ENCODE measurements around the gene EMID1. TPM values are rescaled to one million over a fixed set of nuclear protein-coding genes. Genes with fewer than 3 reads are reported as not detected.

Gene EMID1
- total RNA-seq, 1 donor from 2014 or later, result not detected

GRCh38 chr22:29265929-29266328 is 60.2 kb downstream of the EMID1 start:
- DNase-seq (no peak), ATAC-seq (ENCODE audit: low read depth) (no peak)
- Mint-ChIP-seq H3K27me3 (no peaks in the 10 kb centered on the region), H3K4me1 (peaks cover 38% of the 10 kb centered on the region), H3K9me3 (no peaks in the 10 kb centered on the region), H3K27ac (no peak overlapping the region), H3K36me3 (ENCODE audit: low read depth) (peaks cover 33% of the 10 kb centered on the region), H3K4me3 (no peak overlapping the region)
- ChIA-PET CTCF (interaction anchor here (1.6 kb wide), 1 partner anchor 20 kb away, joined by 4 read pairs; no protein-coding TSS in a partner anchor), POLR2A (no interaction called here)
- no peak for TF ChIP-seq CTCF (IDR thresholded peaks at IDR 0.05)
- intact Hi-C loops (cut with micrococcal nuclease), result loop anchor here (5.0 to 10.0 kb wide), 5 partner anchors 194 to 1351 kb away; partner anchors contain the start of genes CHEK2, HSCB, KREMEN1 and PITPNB

- peak overlapping the region; percentile 100 for H3K27ac Mint-ChIP-seq
- no peaks in the 10 kb centered on the region for H3K27me3 Mint-ChIP-seq
- ChIA-PET POLR2A (interaction anchor here (0.6 kb wide), 1 partner anchor 306 kb away, joined by 3 read pairs; no protein-coding TSS in a partner anchor), CTCF (interaction anchor here (1.6 kb wide), 1 partner anchor 21 kb away, joined by 4 read pairs; no protein-coding TSS in a partner anchor)
- ATAC-seq (ENCODE audit: low read depth) (no peak), DNase-seq (no peak)
- H3K4me3 Mint-ChIP-seq, result peak overlapping the region; percentile 96
- intact Hi-C loops (cut with micrococcal nuclease), result loop anchor here (1.0 to 10.0 kb wide), 6 partner anchors 22 to 1352 kb away; partner anchors contain the start of genes CHEK2, HSCB, KREMEN1 and PITPNB
- peaks cover 40% of the 10 kb centered on the region for H3K36me3 Mint-ChIP-seq (ENCODE audit: low read depth)
- H3K9me3 Mint-ChIP-seq, result no peaks in the 10 kb centered on the region
- H3K4me1 Mint-ChIP-seq, result peaks cover 47% of the 10 kb centered on the region
- no peak for TF ChIP-seq CTCF (IDR thresholded peaks at IDR 0.05)
These were observed 61.1 kb downstream of the EMID1 start for GRCh38 chr22:29266564-29267461.

- no peak for ATAC-seq (ENCODE audit: low read depth)
- ChIA-PET POLR2A (interaction anchor here (0.6 to 1.7 kb wide), 2 partner anchors 118 to 306 kb away, joined by 3 to 6 read pairs; no protein-coding TSS in a partner anchor), CTCF (interaction anchor here (1.6 kb wide), 1 partner anchor 22 kb away, joined by 4 read pairs; no protein-coding TSS in a partner anchor)
- Mint-ChIP-seq H3K27me3 (no peaks in the 10 kb centered on the region), H3K9me3 (no peaks in the 10 kb centered on the region), H3K36me3 (ENCODE audit: low read depth) (peaks cover 47% of the 10 kb centered on the region), H3K4me1 (peaks cover 53% of the 10 kb centered on the region), H3K27ac (peak overlapping the region; percentile 100), H3K4me3 (peak overlapping the region; percentile 96)
- TF ChIP-seq CTCF (IDR thresholded peaks at IDR 0.05), result no peak
- intact Hi-C loops (cut with micrococcal nuclease), result loop anchor here (1.0 to 10.0 kb wide), 6 partner anchors 22 to 1353 kb away; partner anchors contain the start of genes CHEK2, HSCB, KREMEN1 and PITPNB
- DNase-seq, result no peak
These were observed 61.8 kb downstream of the EMID1 start for GRCh38 chr22:29267462-29267857.

- POLR2A ChIA-PET, result interaction anchor here (0.6 to 1.7 kb wide), 4 partner anchors 9 to 468 kb away, joined by 3 to 6 read pairs (median 4); no protein-coding TSS in a partner anchor
- intact Hi-C loops (cut with micrococcal nuclease), result loop anchor here (1.0 to 10.0 kb wide), 9 partner anchors 23 to 1353 kb away; partner anchors contain the start of genes AP1B1, CHEK2, HSCB and KREMEN1
- CTCF ChIA-PET, result no interaction called here
- H3K9me3 Mint-ChIP-seq, result no peaks in the 10 kb centered on the region
- peak; percentile 99 for DNase-seq
- peak within 1 kb of the TSS; percentile 100 for H3K27ac Mint-ChIP-seq
- H3K4me1 Mint-ChIP-seq, result peaks cover 58% of the 10 kb centered on the region
- H3K36me3 Mint-ChIP-seq (ENCODE audit: low read depth), result peaks cover 52% of the 10 kb centered on the region
- H3K27me3 Mint-ChIP-seq, result no peaks in the 10 kb centered on the region
- ATAC-seq (ENCODE audit: low read depth), result peak; percentile 86
- no peak for TF ChIP-seq CTCF (IDR thresholded peaks at IDR 0.05)
- peak within 1 kb of the TSS; percentile 96 for H3K4me3 Mint-ChIP-seq
These were observed 62.3 kb downstream of the EMID1 start, which contains the start of the genes EWSR1 and RHBDD3 for GRCh38 chr22:29267858-29268510. Gene EWSR1, plus strand, starts transcription at chr22:29268268. Its CDS starts 69 bp downstream, at chr22:29268337. Gene RHBDD3, minus strand, starts transcription at chr22:29267981. Its CDS starts 2,355 bp downstream, at chr22:29265626.

Measured in activated B cell treated with CpG ODN at 0.5 μM for 24 hours (primary cell).